CD4-positive, CD25-positive, alpha-beta regulatory T cell (primary cell): Measurements from ENCODE around the gene PLB1. TPM values are rescaled to one million over a fixed set of nuclear protein-coding genes. Genes with fewer than 3 reads are reported as not detected.

Experiments
- ATAC-seq, 2 donors: fragments of 150-1000 bp; cut with Tn5 transposase; one replicate each; pipeline ENCODE4 v1.10.0; 2021; ENCODE audit warnings: low read depth in 2 of 2, moderate number of reproducible peaks in 2 of 2, moderate library complexity in 1 of 2
- DNase-seq, 3 donors: peaks; one replicate each; pipeline versions ENCODE4 v3.0.0 to v3.0.0-alpha.2; 2012 to 2022; ENCODE audit warnings: mixed read lengths in 1 of 3
- H3K27ac ChIP-seq: one replicate; pipeline ENCODE4 v1.7.0; 2013; ENCODE audit warnings: mild to moderate bottlenecking, low read length; ENCODE audit not compliant: insufficient read depth, poor library complexity, severe bottlenecking
- H3K27me3 ChIP-seq: one replicate; pipeline ENCODE4 v1.7.0; 2013; ENCODE audit warnings: low read length; ENCODE audit not compliant: control insufficient read depth, insufficient read depth
- H3K36me3 ChIP-seq: one replicate; pipeline ENCODE4 v1.7.0; 2013; ENCODE audit warnings: mild to moderate bottlenecking, low read length, moderate library complexity; ENCODE audit not compliant: control insufficient read depth, insufficient read depth
- H3K4me1 ChIP-seq: 2 replicates; pipeline ENCODE4 v1.7.0; 2013; ENCODE audit warnings: mild to moderate bottlenecking, low read length; ENCODE audit not compliant: insufficient read depth, control insufficient read depth, poor library complexity, severe bottlenecking
- H3K4me3 ChIP-seq: one replicate; pipeline ENCODE4 v1.7.0; 2013; ENCODE audit warnings: low read depth, mild to moderate bottlenecking, low read length, moderate library complexity
- H3K9me3 ChIP-seq, 2 experiments: 1 replicate in 1 of 2; 2 replicates in 1 of 2; pipeline ENCODE4 v1.7.0; 2013; ENCODE audit warnings: low read length in 2 of 2, mild to moderate bottlenecking in 1 of 2, moderate library complexity in 1 of 2; ENCODE audit not compliant: control insufficient read depth in 2 of 2
- H3K27ac Mint-ChIP-seq, 3 donors: one replicate each; pipeline ENCODE4 v1.8.0; 2020 to 2022; ENCODE audit warnings: mild to moderate bottlenecking in 3 of 3, mixed read lengths in 3 of 3, moderate library complexity in 2 of 3
- H3K27me3 Mint-ChIP-seq: one replicate; pipeline ENCODE4 v1.8.0; 2022; ENCODE audit warnings: mild to moderate bottlenecking, mixed read lengths
- H3K36me3 Mint-ChIP-seq: one replicate; pipeline ENCODE4 v1.8.0; 2020; ENCODE audit warnings: mixed read lengths
- H3K4me1 Mint-ChIP-seq, 4 donors: one replicate each; pipeline ENCODE4 v1.8.0; 2020 to 2022; ENCODE audit warnings: mixed read lengths in 4 of 4, mild to moderate bottlenecking in 1 of 4
- H3K4me3 Mint-ChIP-seq, 4 donors: one replicate each; pipeline ENCODE4 v1.8.0; 2020 to 2022; ENCODE audit warnings: mild to moderate bottlenecking in 4 of 4, mixed read lengths in 4 of 4, moderate library complexity in 3 of 4
- H3K9me3 Mint-ChIP-seq, 7 donors: one replicate each; pipeline ENCODE4 v1.8.0; 2020 to 2022; ENCODE audit warnings: mixed read lengths in 7 of 7, mild to moderate bottlenecking in 3 of 7, moderate library complexity in 2 of 7
- polyA plus RNA-seq, 4 donors: library from polyadenylated mRNA; unstranded; fragments of 300-500 nt; fragmentation: Illumina TruSeq; gene quantifications; one replicate each; pipeline ENCODE4 v1.2.3, GENCODE V29; 2021
- total RNA-seq: library from RNA; stranded (reverse); gene quantifications from one replicate; pipeline ENCODE4 v1.2.3, GENCODE V29; 2022

The PLB1 gene
- total and polyA plus RNA-seq, 5 donors from 2014 or later = 0.08 to 2.5 (median 0.97) TPM

DNA sequence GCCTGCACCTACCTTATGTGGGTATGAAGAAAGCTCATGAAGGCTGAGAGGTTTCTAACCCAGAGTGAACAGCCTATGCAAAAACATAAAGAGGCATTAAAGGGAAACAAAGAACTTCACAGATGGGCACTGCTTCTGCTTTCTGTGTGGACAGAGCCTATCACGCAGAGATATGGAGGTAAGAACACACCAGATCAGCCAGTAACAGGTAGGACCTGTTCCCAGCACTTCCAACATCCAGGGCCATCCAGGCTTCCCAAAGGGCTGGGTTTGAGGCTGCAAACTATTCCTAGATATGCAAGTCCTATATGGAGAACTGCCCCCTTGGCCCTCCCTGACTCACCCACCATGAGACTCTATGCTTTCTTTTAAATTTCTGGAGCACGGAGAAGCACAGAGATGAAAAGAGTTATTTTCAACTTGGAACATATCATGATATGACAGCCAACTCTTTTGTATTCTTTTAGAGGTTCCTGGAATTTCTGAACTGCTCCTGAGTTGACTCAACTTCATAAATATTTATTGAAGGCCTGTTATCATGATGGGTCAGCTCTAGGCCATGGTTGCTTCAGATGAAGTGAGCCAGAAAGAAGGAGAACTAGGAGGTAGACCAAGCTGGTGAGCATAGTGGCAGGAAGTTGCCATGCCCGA lies 178.3 kb downstream of the PLB1 start:
- Histone ChIP-seq H3K27me3 (no peaks in the 10 kb centered on the region), H3K36me3 (no peaks in the 10 kb centered on the region), H3K4me1 (no peaks in the 10 kb centered on the region), H3K4me3 (no peak overlapping the region), H3K27ac (no peak overlapping the region), H3K9me3 (peaks cover 3 to 7% of the 10 kb centered on the region in 2 experiments)
- peak overlapping the region in 1 of 3 donors; percentile 35 for H3K27ac Mint-ChIP-seq
- H3K4me1 Mint-ChIP-seq = peaks cover 0 to 5% (median 1%) of the 10 kb centered on the region in 4 donors
- DNase-seq (no peak), ATAC-seq (no peak)
- H3K4me3 Mint-ChIP-seq = no peak overlapping the region
- H3K27me3 Mint-ChIP-seq = no peaks in the 10 kb centered on the region
- H3K36me3 Mint-ChIP-seq = peaks cover 5% of the 10 kb centered on the region
- peaks cover 0 to 13% (median 3%) of the 10 kb centered on the region in 7 donors for H3K9me3 Mint-ChIP-seq

GRCh38 chr2:28674713-28675068 lies 178.8 kb downstream of the PLB1 start:
- ATAC-seq = no peak
- peak overlapping the region in 1 of 3 donors; percentile 35 for H3K27ac Mint-ChIP-seq

GRCh38 chr2:28676152-28676835 lies 180.4 kb downstream of the PLB1 start:
- Mint-ChIP-seq H3K27me3 (no peaks in the 10 kb centered on the region), H3K36me3 (peaks cover 5% of the 10 kb centered on the region), H3K4me3 (no peak overlapping the region), H3K9me3 (peaks cover 0 to 13% (median 3%) of the 10 kb centered on the region in 7 donors), H3K4me1 (peaks cover under 1 to 19% (median 15%) of the 10 kb centered on the region in 4 donors), H3K27ac (no peak overlapping the region)
- DNase-seq = no peak
- H3K4me1 ChIP-seq = peaks cover 10% of the 10 kb centered on the region
- no peaks in the 10 kb centered on the region for H3K27me3 ChIP-seq
- ATAC-seq = no peak
- no peak overlapping the region for H3K27ac ChIP-seq
- no peaks in the 10 kb centered on the region for H3K36me3 ChIP-seq
- peaks cover 3 to 7% of the 10 kb centered on the region in 2 experiments for H3K9me3 ChIP-seq
- no peak overlapping the region for H3K4me3 ChIP-seq

More at GRCh38 chr2:28674713-28675068, 178.8 kb downstream of the PLB1 start:
- peaks cover 3 to 7% of the 10 kb centered on the region in 2 experiments for H3K9me3 ChIP-seq
- Mint-ChIP-seq H3K27me3 (no peaks in the 10 kb centered on the region), H3K4me3 (no peak overlapping the region), H3K36me3 (peaks cover 5% of the 10 kb centered on the region), H3K4me1 (peaks cover 4 to 7% (median 5%) of the 10 kb centered on the region in 4 donors), H3K9me3 (peaks cover 0 to 13% (median 3%) of the 10 kb centered on the region in 7 donors)
- H3K27ac ChIP-seq = no peak overlapping the region
- H3K4me3 ChIP-seq = no peak overlapping the region
- no peaks in the 10 kb centered on the region for H3K4me1 ChIP-seq
- H3K36me3 ChIP-seq = no peaks in the 10 kb centered on the region
- H3K27me3 ChIP-seq = no peaks in the 10 kb centered on the region
- DNase-seq = no peak

DNA sequence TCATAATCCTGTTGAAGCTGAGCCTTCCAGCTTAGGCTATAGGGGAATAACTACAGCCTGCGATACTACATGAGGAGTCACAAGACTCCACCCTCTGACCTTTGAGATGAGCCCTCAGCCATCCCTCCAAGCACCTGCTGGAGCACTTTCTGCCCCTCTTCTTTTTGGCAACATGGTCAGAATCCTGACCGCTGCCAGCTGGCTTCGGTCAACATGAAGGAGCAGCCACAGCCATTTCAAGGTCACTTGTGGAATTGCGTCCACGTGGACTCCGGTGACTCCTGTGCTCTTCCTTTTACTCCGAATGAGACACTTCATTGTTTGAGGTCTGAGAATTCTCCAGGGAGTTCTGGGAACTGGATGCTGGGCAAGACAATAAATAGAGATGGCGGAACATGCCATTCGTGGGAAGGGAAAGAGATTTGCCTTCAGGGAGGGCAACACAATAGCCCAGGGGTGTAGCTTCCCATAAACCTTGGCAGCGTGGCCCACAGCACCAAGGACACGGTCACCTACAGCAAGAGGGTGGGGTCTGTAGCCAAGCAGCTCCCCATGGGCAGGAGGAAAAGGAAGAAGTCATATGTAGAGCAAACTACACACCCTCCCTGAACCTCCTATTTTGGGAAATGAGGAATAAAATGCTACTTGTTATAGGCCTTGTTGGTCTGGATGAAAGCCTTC lies 182.5 kb downstream of the PLB1 start:
- Mint-ChIP-seq H3K9me3 (peaks cover 0 to 3% (median 0%) of the 10 kb centered on the region in 7 donors), H3K4me1 (peaks cover 7 to 28% (median 21%) of the 10 kb centered on the region in 4 donors), H3K27me3 (no peaks in the 10 kb centered on the region), H3K27ac (peak overlapping the region in 1 of 3 donors; percentile 86), H3K4me3 (no peak overlapping the region), H3K36me3 (no peaks in the 10 kb centered on the region)
- Histone ChIP-seq H3K36me3 (no peaks in the 10 kb centered on the region), H3K27me3 (no peaks in the 10 kb centered on the region), H3K4me1 (peaks cover 21% of the 10 kb centered on the region), H3K9me3 (no peaks in the 10 kb centered on the region), H3K27ac (no peak overlapping the region), H3K4me3 (no peak overlapping the region)
- ATAC-seq (no peak), DNase-seq (no peak)

DNA sequence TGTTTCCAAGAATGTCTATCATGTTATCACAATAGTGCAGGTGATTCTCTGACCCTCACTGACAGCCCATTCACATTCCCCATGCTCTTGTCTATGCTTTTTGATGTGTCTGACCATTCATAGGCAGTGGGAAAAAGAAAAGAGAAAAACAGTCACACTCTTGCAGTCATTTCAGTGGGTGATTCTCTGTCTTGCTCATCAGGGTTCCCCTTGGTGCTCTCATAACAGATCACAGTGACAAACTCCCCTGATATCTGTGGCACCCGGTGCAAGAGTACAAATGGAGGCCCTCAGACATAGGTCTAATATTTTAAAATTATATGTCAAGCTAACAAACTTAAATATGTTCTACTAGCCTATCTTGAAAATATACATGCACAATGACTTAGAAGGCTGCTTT lies 183.1 kb downstream of the PLB1 start:
- Mint-ChIP-seq H3K27ac (peak overlapping the region; percentile 57 to 94 (median 86)), H3K4me3 (no peak overlapping the region), H3K4me1 (peaks cover 7 to 28% (median 21%) of the 10 kb centered on the region in 4 donors), H3K27me3 (no peaks in the 10 kb centered on the region), H3K9me3 (no peaks in the 10 kb centered on the region), H3K36me3 (no peaks in the 10 kb centered on the region)
- H3K4me1 ChIP-seq = peaks cover 21% of the 10 kb centered on the region
- no peak overlapping the region for H3K27ac ChIP-seq
- H3K36me3 ChIP-seq = no peaks in the 10 kb centered on the region
- H3K9me3 ChIP-seq = no peaks in the 10 kb centered on the region
- ATAC-seq (no peak), DNase-seq (peak in 1 of 3 donors; percentile 17)
- no peak overlapping the region for H3K4me3 ChIP-seq
- no peaks in the 10 kb centered on the region for H3K27me3 ChIP-seq

DNA sequence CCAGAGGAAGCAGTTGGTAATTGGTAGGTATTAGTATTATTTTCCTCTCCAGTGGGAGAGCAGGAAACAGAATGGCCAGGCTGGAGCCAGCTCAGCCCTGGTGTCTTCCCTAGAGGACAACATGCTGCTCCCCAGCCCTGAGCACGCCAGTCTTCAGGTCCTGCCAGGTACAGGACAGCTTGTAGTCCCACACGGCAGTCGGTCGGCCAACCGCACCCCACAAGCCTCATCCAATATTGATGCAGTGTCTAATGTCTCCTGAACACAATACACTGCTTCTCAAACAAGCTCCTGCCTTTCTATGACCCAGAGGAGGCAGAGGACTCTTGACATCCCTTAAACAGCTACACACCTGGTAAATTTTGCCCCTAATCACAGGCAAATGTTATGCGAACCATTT lies 184.8 kb downstream of the PLB1 start:
- H3K4me1 Mint-ChIP-seq = peaks cover 7 to 35% (median 24%) of the 10 kb centered on the region in 4 donors
- H3K4me3 ChIP-seq = peak overlapping the region; percentile 61
- peak overlapping the region; percentile 84 to 94 (median 94) for H3K27ac Mint-ChIP-seq
- no peaks in the 10 kb centered on the region for H3K36me3 Mint-ChIP-seq
- no peaks in the 10 kb centered on the region for H3K9me3 ChIP-seq
- peak overlapping the region; percentile 64 for H3K27ac ChIP-seq
- H3K9me3 Mint-ChIP-seq = no peaks in the 10 kb centered on the region
- DNase-seq (peak in 1 of 3 donors; percentile 7), ATAC-seq (peak in 1 of 2 donors; percentile 6)
- peak overlapping the region in 3 of 4 donors; percentile 11 to 63 (median 36) for H3K4me3 Mint-ChIP-seq
- H3K27me3 ChIP-seq = no peaks in the 10 kb centered on the region
- H3K36me3 ChIP-seq = no peaks in the 10 kb centered on the region
- H3K27me3 Mint-ChIP-seq = no peaks in the 10 kb centered on the region
- peaks cover 21% of the 10 kb centered on the region for H3K4me1 ChIP-seq

GRCh38 chr2:28681158-28681571 lies 185.3 kb downstream of the PLB1 start:
- H3K4me3 ChIP-seq = peak overlapping the region; percentile 61
- peaks cover 7 to 35% (median 24%) of the 10 kb centered on the region in 4 donors for H3K4me1 Mint-ChIP-seq
- ATAC-seq (peak; percentile 84 to 86), DNase-seq (peak; percentile 42 to 72 (median 43))
- H3K27me3 ChIP-seq = no peaks in the 10 kb centered on the region
- H3K36me3 Mint-ChIP-seq = no peaks in the 10 kb centered on the region
- H3K9me3 Mint-ChIP-seq = no peaks in the 10 kb centered on the region
- no peaks in the 10 kb centered on the region for H3K27me3 Mint-ChIP-seq
- H3K27ac Mint-ChIP-seq = peak overlapping the region in 2 of 3 donors; percentile 94
- H3K4me3 Mint-ChIP-seq = peak overlapping the region in 3 of 4 donors; percentile 24 to 63 (median 36)
- peaks cover 21% of the 10 kb centered on the region for H3K4me1 ChIP-seq
- peak overlapping the region; percentile 64 for H3K27ac ChIP-seq
- H3K36me3 ChIP-seq = no peaks in the 10 kb centered on the region
- H3K9me3 ChIP-seq = no peaks in the 10 kb centered on the region
